ENCODE measurements around the gene CD7.

- no peak for TF ChIP-seq POLR2A (IDR thresholded peaks at IDR 0.05; ENCODE audit: low read depth, low read length)
- TF ChIP-seq POLR2AphosphoS5 (IDR thresholded peaks at IDR 0.05; ENCODE audit: low read depth, low read length): no peak
- TF ChIP-seq TAF1 (IDR thresholded peaks at IDR 0.05; ENCODE audit: low read depth, low read length): no peak
- TF ChIP-seq SPI1 (IDR thresholded peaks at IDR 0.05; ENCODE audit: low read depth, low read length): no peak
Observed at GRCh38 chr17:82333279-82334171, 16.1 kb upstream of the CD7 start, which contains the start of gene SECTM1.

Measured in GM12891 (cell line).